Ishikawa (cell line): ENCODE data around the gene SEMA3D.

Experiments
- EP300 ChIP-seq: IDR thresholded peaks from 2 replicates; pipeline ENCODE4 v1.6.1; 2012; ENCODE audit warnings: borderline replicate concordance
- FOXM1 ChIP-seq: IDR thresholded peaks from 2 replicates; pipeline ENCODE4 v1.6.1; 2012; ENCODE audit warnings: low read depth, borderline replicate concordance
- USF1 ChIP-seq: IDR thresholded peaks from 2 replicates; pipeline ENCODE4 v1.6.1; 2012

GRCh38 chr7:85018498-85018897 is 168.4 kb downstream of the SEMA3D start:
- TF ChIP-seq FOXM1 (no peak), EP300 (no peak), USF1 (no peak)
